ENCODE measurements around the gene SLC1A1. TPM values are rescaled to one million over a fixed set of nuclear protein-coding genes. Genes with fewer than 3 reads are reported as not detected.

Gene SLC1A1
- total and polyA plus RNA-seq, 2 of the 13 experiments (the other 11 are each of a cell fraction or from before 2014, with no cell fraction given), result not detected

DNA sequence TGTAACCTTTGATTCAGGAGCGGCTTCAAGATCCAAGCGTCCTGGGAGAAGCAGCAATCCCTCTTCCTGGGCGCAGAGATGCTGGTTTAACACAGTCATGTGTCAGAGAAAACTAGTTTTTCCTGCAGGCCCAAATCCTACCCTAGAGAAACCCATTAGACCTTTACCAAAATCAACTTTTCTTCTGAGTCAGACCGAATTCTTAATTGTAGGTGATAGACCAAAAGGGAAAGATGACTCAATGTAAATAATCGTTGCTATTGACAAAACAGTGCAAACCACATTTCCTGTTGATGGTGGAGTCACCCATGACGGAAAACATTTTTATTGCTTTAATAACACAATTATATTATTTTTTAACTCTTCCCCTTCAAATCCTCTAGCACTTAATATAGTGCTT is 40.1 kb downstream of the SLC1A1 start (continued):
- TF ChIP-seq, protein P1, sequence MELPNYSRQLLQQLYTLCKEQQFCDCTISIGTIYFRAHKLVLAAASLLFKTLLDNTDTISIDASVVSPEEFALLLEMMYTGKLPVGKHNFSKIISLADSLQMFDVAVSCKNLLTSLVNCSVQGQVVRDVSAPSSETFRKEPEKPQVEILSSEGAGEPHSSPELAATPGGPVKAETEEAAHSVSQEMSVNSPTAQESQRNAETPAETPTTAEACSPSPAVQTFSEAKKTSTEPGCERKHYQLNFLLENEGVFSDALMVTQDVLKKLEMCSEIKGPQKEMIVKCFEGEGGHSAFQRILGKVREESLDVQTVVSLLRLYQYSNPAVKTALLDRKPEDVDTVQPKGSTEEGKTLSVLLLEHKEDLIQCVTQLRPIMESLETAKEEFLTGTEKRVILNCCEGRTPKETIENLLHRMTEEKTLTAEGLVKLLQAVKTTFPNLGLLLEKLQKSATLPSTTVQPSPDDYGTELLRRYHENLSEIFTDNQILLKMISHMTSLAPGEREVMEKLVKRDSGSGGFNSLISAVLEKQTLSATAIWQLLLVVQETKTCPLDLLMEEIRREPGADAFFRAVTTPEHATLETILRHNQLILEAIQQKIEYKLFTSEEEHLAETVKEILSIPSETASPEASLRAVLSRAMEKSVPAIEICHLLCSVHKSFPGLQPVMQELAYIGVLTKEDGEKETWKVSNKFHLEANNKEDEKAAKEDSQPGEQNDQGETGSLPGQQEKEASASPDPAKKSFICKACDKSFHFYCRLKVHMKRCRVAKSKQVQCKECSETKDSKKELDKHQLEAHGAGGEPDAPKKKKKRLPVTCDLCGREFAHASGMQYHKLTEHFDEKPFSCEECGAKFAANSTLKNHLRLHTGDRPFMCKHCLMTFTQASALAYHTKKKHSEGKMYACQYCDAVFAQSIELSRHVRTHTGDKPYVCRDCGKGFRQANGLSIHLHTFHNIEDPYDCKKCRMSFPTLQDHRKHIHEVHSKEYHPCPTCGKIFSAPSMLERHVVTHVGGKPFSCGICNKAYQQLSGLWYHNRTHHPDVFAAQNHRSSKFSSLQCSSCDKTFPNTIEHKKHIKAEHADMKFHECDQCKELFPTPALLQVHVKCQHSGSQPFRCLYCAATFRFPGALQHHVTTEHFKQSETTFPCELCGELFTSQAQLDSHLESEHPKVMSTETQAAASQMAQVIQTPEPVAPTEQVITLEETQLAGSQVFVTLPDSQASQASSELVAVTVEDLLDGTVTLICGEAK (IDR thresholded peaks at IDR 0.05), result no peak
- TF ChIP-seq, protein P1 (CRISPR knock-in tag; IDR thresholded peaks at IDR 0.05), result no peak
- TF ChIP-seq ZNF782 (CRISPR knock-in tag; IDR thresholded peaks at IDR 0.05; ENCODE audit: borderline replicate concordance) (no peak), ZNF44 (CRISPR knock-in tag; IDR thresholded peaks at IDR 0.05) (no peak), NR2F6 (IDR thresholded peaks at IDR 0.05) (no peak), NR2F6 (CRISPR knock-in tag; IDR thresholded peaks at IDR 0.05) (no peak), ZKSCAN5 (CRISPR knock-in tag; IDR thresholded peaks at IDR 0.05) (no peak), NFIC (IDR thresholded peaks at IDR 0.05; ENCODE audit: low read length) (no peak), ZNF563 (CRISPR knock-in tag; IDR thresholded peaks at IDR 0.05) (no peak)
- TF ChIP-seq, protein P2, sequence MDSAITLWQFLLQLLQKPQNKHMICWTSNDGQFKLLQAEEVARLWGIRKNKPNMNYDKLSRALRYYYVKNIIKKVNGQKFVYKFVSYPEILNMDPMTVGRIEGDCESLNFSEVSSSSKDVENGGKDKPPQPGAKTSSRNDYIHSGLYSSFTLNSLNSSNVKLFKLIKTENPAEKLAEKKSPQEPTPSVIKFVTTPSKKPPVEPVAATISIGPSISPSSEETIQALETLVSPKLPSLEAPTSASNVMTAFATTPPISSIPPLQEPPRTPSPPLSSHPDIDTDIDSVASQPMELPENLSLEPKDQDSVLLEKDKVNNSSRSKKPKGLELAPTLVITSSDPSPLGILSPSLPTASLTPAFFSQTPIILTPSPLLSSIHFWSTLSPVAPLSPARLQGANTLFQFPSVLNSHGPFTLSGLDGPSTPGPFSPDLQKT (CRISPR knock-in tag; IDR thresholded peaks at IDR 0.05; ENCODE audit: borderline replicate concordance), result no peak
- TF ChIP-seq, protein P3, sequence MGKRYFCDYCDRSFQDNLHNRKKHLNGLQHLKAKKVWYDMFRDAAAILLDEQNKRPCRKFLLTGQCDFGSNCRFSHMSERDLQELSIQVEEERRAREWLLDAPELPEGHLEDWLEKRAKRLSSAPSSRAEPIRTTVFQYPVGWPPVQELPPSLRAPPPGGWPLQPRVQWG (CRISPR knock-in tag; IDR thresholded peaks at IDR 0.05; ENCODE audit: borderline replicate concordance, low read depth), result no peak
- TF ChIP-seq, protein P4, sequence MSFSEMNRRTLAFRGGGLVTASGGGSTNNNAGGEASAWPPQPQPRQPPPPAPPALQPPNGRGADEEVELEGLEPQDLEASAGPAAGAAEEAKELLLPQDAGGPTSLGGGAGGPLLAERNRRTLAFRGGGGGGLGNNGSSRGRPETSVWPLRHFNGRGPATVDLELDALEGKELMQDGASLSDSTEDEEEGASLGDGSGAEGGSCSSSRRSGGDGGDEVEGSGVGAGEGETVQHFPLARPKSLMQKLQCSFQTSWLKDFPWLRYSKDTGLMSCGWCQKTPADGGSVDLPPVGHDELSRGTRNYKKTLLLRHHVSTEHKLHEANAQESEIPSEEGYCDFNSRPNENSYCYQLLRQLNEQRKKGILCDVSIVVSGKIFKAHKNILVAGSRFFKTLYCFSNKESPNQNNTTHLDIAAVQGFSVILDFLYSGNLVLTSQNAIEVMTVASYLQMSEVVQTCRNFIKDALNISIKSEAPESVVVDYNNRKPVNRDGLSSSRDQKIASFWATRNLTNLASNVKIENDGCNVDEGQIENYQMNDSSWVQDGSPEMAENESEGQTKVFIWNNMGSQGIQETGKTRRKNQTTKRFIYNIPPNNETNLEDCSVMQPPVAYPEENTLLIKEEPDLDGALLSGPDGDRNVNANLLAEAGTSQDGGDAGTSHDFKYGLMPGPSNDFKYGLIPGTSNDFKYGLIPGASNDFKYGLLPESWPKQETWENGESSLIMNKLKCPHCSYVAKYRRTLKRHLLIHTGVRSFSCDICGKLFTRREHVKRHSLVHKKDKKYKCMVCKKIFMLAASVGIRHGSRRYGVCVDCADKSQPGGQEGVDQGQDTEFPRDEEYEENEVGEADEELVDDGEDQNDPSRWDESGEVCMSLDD (CRISPR knock-in tag; IDR thresholded peaks at IDR 0.05; ENCODE audit: borderline replicate concordance), result no peak
- TF ChIP-seq, protein P5, sequence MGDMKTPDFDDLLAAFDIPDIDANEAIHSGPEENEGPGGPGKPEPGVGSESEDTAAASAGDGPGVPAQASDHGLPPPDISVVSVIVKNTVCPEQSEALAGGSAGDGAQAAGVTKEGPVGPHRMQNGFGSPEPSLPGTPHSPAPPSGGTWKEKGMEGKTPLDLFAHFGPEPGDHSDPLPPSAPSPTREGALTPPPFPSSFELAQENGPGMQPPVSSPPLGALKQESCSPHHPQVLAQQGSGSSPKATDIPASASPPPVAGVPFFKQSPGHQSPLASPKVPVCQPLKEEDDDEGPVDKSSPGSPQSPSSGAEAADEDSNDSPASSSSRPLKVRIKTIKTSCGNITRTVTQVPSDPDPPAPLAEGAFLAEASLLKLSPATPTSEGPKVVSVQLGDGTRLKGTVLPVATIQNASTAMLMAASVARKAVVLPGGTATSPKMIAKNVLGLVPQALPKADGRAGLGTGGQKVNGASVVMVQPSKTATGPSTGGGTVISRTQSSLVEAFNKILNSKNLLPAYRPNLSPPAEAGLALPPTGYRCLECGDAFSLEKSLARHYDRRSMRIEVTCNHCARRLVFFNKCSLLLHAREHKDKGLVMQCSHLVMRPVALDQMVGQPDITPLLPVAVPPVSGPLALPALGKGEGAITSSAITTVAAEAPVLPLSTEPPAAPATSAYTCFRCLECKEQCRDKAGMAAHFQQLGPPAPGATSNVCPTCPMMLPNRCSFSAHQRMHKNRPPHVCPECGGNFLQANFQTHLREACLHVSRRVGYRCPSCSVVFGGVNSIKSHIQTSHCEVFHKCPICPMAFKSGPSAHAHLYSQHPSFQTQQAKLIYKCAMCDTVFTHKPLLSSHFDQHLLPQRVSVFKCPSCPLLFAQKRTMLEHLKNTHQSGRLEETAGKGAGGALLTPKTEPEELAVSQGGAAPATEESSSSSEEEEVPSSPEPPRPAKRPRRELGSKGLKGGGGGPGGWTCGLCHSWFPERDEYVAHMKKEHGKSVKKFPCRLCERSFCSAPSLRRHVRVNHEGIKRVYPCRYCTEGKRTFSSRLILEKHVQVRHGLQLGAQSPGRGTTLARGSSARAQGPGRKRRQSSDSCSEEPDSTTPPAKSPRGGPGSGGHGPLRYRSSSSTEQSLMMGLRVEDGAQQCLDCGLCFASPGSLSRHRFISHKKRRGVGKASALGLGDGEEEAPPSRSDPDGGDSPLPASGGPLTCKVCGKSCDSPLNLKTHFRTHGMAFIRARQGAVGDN (CRISPR knock-in tag; IDR thresholded peaks at IDR 0.05), result no peak
